ENCODE data around the gene MOSPD3. TPM values are rescaled to one million over a fixed set of nuclear protein-coding genes. Genes with fewer than 3 reads are reported as not detected.

The MOSPD3 gene
- total RNA-seq, 6 donors from 2014 or later = 9.9 to 25.8 (median 16.0) TPM

GRCh38 chr7:100586266-100587025 is 25.9 kb upstream of the MOSPD3 start, which contains the start of gene FBXO24:
Gene FBXO24 (plus strand): TSS chr7:100586328. CDS start chr7:100586626, 298 bp downstream.
- TF ChIP-seq EP300 (IDR thresholded peaks at IDR 0.05) (no peak), POLR2A (IDR thresholded peaks at IDR 0.05) (no peak), POLR2AphosphoS5 (IDR thresholded peaks at IDR 0.05) (peak in 1 of 2 donors; percentile 4), CTCF (IDR thresholded peaks at IDR 0.05) (peak in 1 of 6 experiments; percentile 7)
- H3K4me3 ChIP-seq = peak within 1 kb of the TSS; percentile 85 to 98 (median 88)
- ATAC-seq (ENCODE audit: low FRiP score in 2 of 2) = peak; percentile 94 to 97
- H3K27ac ChIP-seq = peak within 1 kb of the TSS; percentile 96 to 100 (median 98)
- H3K4me1 ChIP-seq = peaks cover 34 to 56% (median 48%) of the 10 kb centered on the region in 4 donors
- H3K36me3 ChIP-seq = peaks cover 6 to 13% (median 10%) of the 10 kb centered on the region in 4 donors
- H3K27me3 ChIP-seq = no peaks in the 10 kb centered on the region
- WGBS, 2 donors = 0% methylated on average over 20 to 31 of the region's 53 CpGs
- no peaks in the 10 kb centered on the region for H3K9me3 ChIP-seq
- DNase-seq = peak; percentile 98 to 99

- no peaks in the 10 kb centered on the region for H3K9me3 ChIP-seq
- no peaks in the 10 kb centered on the region for H3K36me3 ChIP-seq
- H3K4me1 ChIP-seq = peaks cover 18 to 37% (median 29%) of the 10 kb centered on the region in 4 donors
- no peaks in the 10 kb centered on the region for H3K27me3 ChIP-seq
- DNase-seq (no peak), ATAC-seq (ENCODE audit: low FRiP score in 2 of 2) (no peak)
- no peak overlapping the region for H3K27ac ChIP-seq
- peak in 5 of 6 experiments; percentile 10 to 38 (median 28) for TF ChIP-seq CTCF (IDR thresholded peaks at IDR 0.05)
- no peak for TF ChIP-seq EP300 (IDR thresholded peaks at IDR 0.05)
- 55 to 80% methylated on average over 1 of the region's 1 CpG for WGBS, 2 donors
- H3K4me3 ChIP-seq = no peak overlapping the region
Measured at GRCh38 chr7:100588438-100588837, 23.9 kb upstream of the MOSPD3 start.

- 46 to 53% methylated on average over 7 of the region's 7 CpGs for WGBS, 2 donors
- H3K4me3 ChIP-seq = no peak overlapping the region
- peaks cover 8 to 27% (median 19%) of the 10 kb centered on the region in 4 donors for H3K4me1 ChIP-seq
- no peaks in the 10 kb centered on the region for H3K36me3 ChIP-seq
- DNase-seq (no peak), ATAC-seq (ENCODE audit: low FRiP score in 2 of 2) (no peak)
- TF ChIP-seq POLR2A (IDR thresholded peaks at IDR 0.05) (no peak), CTCF (IDR thresholded peaks at IDR 0.05) (no peak), EP300 (IDR thresholded peaks at IDR 0.05) (no peak), POLR2AphosphoS5 (IDR thresholded peaks at IDR 0.05) (no peak)
- H3K27ac ChIP-seq = no peak overlapping the region
- H3K9me3 ChIP-seq = no peaks in the 10 kb centered on the region
- H3K27me3 ChIP-seq = no peaks in the 10 kb centered on the region
Measured at GRCh38 chr7:100589341-100589947, 22.9 kb upstream of the MOSPD3 start.

- TF ChIP-seq POLR2AphosphoS5 (IDR thresholded peaks at IDR 0.05) = no peak
- TF ChIP-seq CTCF (IDR thresholded peaks at IDR 0.05) = no peak
- TF ChIP-seq EP300 (IDR thresholded peaks at IDR 0.05) = no peak
- no peak for TF ChIP-seq POLR2A (IDR thresholded peaks at IDR 0.05)
- H3K36me3 ChIP-seq = no peaks in the 10 kb centered on the region
- peaks cover under 1 to 19% (median 12%) of the 10 kb centered on the region in 4 donors for H3K4me1 ChIP-seq
- peak overlapping the region in 1 of 4 donors; percentile 3 for H3K4me3 ChIP-seq
- H3K27me3 ChIP-seq = no peaks in the 10 kb centered on the region
- 30 to 33% methylated on average over 19 to 20 of the region's 20 CpGs for WGBS, 2 donors
- ATAC-seq (ENCODE audit: low FRiP score in 2 of 2) (no peak), DNase-seq (no peak)
- H3K27ac ChIP-seq = peak overlapping the region in 2 of 4 donors; percentile 4 to 22
- no peaks in the 10 kb centered on the region for H3K9me3 ChIP-seq
Measured at GRCh38 chr7:100590077-100590737, 22.1 kb upstream of the MOSPD3 start.

Measured in upper lobe of left lung (tissue), 6 donors.